Bronchial epithelial cell (primary cell): ENCODE data around the gene ARHGEF10L. TPM values are rescaled to one million over a fixed set of nuclear protein-coding genes. Genes with fewer than 3 reads are reported as not detected.
A peak's percentile ranks its signal among the peaks of the same experiment; 100 is the strongest.

Source experiments
- DNase-seq: peaks from one replicate; pipeline ENCODE4 v3.0.0-alpha.2; 2010; ENCODE audit warnings: low read depth
- FAIRE-seq: peaks from 2 replicates; lab custom pipeline; 2011; peaks lifted over from hg19 to GRCh38; lab: Jason Lieb, UNC
- H3K27me3 ChIP-seq: 2 replicates; pipeline ENCODE4 v1.5.1; 2011; ENCODE audit warnings: low read length; ENCODE audit not compliant: control insufficient read depth, insufficient read depth
- H3K36me3 ChIP-seq: 2 replicates; pipeline ENCODE4 v1.5.1; 2011; ENCODE audit warnings: low read length; ENCODE audit not compliant: control insufficient read depth, insufficient read depth
- H3K4me3 ChIP-seq: 2 replicates; pipeline ENCODE4 v1.5.1; 2011; ENCODE audit warnings: mild to moderate bottlenecking, low read depth, low read length, control low read depth
- total RNA-seq: library from RNA; depleted of rRNA; stranded (reverse); fragments of >200 nt; gene quantifications from 2 replicates; pipeline ENCODE4 v1.2.1, GENCODE V29; 2014
- TF ChIP-seq, protein P1 (sequence below): IDR thresholded peaks from 2 replicates; pipeline ENCODE4 v1.5.1; 2011; ENCODE audit warnings: mild to moderate bottlenecking, moderate library complexity, low read length, control low read depth, inconsistent platforms; ENCODE audit not compliant: insufficient read depth, severe bottlenecking

Gene ARHGEF10L
- total RNA-seq, 1 donor from 2014 or later: 6.3 TPM

DNA sequence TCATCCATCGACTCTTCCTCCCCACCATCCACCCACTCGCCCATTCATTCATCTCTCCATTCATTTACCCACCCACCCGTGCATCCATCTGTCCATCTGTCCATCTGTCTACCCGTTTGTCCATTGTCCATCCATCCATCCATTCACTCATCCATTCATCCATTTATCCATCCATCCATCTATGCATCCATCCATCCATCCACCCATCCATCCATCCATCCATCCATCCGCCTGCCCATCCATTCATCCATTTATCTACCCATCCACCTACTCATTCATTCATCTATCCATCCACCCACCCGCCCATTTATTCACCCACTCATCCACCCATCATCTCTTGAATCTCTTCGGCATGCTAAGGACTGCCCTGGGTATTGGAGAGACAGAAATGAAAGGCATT, 18.5 kb downstream of the ARHGEF10L start:
- Histone ChIP-seq H3K36me3 (no peaks in the 10 kb centered on the region), H3K27me3 (no peaks in the 10 kb centered on the region), H3K4me3 (no peak overlapping the region)
- FAIRE-seq (peak; percentile 79), DNase-seq (no peak)
- TF ChIP-seq, protein P1, sequence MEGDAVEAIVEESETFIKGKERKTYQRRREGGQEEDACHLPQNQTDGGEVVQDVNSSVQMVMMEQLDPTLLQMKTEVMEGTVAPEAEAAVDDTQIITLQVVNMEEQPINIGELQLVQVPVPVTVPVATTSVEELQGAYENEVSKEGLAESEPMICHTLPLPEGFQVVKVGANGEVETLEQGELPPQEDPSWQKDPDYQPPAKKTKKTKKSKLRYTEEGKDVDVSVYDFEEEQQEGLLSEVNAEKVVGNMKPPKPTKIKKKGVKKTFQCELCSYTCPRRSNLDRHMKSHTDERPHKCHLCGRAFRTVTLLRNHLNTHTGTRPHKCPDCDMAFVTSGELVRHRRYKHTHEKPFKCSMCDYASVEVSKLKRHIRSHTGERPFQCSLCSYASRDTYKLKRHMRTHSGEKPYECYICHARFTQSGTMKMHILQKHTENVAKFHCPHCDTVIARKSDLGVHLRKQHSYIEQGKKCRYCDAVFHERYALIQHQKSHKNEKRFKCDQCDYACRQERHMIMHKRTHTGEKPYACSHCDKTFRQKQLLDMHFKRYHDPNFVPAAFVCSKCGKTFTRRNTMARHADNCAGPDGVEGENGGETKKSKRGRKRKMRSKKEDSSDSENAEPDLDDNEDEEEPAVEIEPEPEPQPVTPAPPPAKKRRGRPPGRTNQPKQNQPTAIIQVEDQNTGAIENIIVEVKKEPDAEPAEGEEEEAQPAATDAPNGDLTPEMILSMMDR: no peak

DNA sequence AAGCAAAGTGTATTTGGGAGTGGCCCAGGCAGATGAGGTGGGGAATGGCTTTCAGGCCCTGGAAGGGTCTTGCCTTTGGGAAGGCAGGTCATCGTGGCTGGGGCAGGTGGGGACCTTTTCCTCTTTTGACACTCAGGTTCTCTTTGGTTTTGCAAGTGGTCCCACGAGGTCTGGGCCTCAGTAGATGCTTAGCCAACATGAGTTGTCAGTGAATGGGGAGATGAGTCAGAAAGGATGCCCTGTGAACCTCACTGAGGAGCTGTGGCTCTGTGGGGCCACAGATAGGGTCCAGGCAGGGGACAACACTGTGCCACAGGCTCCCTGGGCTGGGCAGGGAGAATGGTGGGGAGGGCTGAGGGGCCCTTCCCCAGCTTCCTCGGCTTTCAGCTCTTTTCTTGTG, 19.0 kb downstream of the ARHGEF10L start:
- Histone ChIP-seq H3K4me3 (no peak overlapping the region), H3K27me3 (no peaks in the 10 kb centered on the region), H3K36me3 (no peaks in the 10 kb centered on the region)
- DNase-seq (no peak), FAIRE-seq (no peak)
- TF ChIP-seq, protein P1: no peak

DNA sequence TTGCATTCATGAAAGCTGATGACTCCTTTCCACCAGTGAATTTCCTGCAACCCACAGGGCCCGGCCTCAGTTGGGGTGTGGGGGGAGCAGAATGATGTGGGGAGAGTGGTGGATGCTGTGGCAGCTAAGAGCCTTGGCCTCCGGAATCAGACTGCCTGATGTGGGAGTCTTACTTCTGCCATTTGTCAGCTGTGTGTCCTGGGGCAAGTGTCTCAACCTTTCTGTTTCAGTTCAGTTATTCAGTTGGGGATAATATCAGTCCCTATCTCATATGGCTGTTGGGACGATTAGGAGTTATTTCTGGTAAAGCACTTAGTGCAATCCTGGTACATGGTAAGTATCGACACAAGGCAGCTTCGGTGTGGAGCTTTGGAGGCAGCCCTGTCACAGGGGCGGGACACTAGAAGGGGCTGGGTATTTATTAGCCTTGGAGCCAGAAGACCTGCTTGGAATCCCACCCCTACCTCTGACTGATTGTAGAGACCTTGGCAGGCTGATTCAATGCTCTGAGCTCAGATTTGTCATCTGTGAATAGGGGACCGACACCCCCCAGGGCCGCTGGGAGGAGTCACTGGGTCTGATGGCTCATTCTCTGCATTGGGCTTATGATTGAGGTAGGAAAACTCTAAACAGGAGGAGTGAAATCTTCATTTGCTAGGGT, 19.6 kb downstream of the ARHGEF10L start:
- DNase-seq: no peak
- no peak for FAIRE-seq
- Histone ChIP-seq H3K4me3 (no peak overlapping the region), H3K36me3 (no peaks in the 10 kb centered on the region), H3K27me3 (no peaks in the 10 kb centered on the region)
- TF ChIP-seq, protein P1: no peak

DNA sequence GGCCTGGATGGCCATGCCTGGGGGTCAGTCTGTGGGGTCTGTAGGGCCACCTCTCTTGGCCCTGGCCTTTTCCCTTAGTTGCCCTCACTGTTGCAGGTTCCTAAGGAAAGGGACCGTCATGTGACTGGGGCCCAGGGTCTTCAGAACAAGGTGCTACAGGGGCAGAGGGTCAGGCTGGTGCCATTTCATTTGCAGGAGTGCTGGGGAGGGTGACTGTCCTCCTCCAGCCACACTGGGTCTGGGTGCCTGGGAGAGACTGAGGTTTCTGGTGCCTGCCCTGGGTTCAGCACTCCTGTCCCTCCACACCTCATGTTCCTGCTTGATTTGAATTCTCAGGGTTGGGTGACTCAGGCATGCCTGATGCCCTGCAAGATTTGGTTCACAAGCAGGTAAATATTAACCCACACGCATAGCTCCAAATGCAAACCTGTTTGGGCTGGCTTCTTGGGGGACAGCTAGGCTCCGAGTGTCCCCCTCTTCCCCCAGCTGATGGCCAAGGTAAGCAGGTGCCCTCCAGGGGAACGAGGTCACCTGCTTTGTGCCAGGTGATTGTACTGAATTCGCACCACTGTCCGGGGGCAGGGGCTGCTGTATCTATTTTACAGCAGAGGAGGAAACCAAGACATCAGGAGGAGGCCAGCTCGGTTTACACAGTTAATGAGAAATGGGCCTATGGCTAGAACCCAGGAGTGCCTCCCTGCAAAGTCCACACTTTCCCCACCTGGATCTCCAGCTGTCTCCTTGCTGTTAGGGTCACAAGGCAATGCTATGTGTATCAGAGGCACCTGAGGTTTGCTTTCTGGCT, 20.3 kb downstream of the ARHGEF10L start:
- Histone ChIP-seq H3K4me3 (no peak overlapping the region), H3K27me3 (no peaks in the 10 kb centered on the region), H3K36me3 (no peaks in the 10 kb centered on the region)
- FAIRE-seq (peak; percentile 80), DNase-seq (peak; percentile 80)
- TF ChIP-seq, protein P1: no peak

DNA sequence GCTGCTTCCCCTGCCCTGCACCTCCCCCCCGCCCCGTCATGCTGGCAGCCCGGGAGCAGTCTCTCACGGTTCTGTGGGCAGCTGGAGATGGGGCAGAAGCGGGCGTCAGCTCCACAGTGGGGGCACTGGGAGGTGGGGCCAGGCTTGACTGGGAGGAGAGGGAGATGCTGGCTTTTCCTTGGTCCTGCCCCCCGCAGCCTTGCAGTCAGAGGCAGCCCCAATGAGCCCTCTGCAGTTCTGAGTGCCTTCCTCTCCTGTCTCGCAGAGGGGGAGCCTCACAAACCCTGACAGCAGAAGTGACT, 21.7 kb downstream of the ARHGEF10L start:
- H3K27me3 ChIP-seq: no peaks in the 10 kb centered on the region
- DNase-seq: no peak
- FAIRE-seq: no peak
- H3K4me3 ChIP-seq: no peak overlapping the region
- no peaks in the 10 kb centered on the region for H3K36me3 ChIP-seq
- TF ChIP-seq, protein P1: no peak
